Stomach (tissue), 9 donors: ENCODE data around the gene LNX1. TPM values are rescaled to one million over a fixed set of nuclear protein-coding genes. Genes with fewer than 3 reads are reported as not detected.

Source experiments
- DNase-seq, 2 donors: peaks; one replicate each; pipeline versions ENCODE4 v3.0.0 to v3.0.0-alpha.2; 2013 to 2019
- H3K27ac ChIP-seq, 5 donors: fragments of 200-600 bp in 4 of 5; sonication (generic) in 4 of 5; one replicate each; pipeline ENCODE4 v1.5.1; 2013 to 2019; ENCODE audit warnings: mild to moderate bottlenecking in 1 of 5, moderate library complexity in 1 of 5
- H3K27me3 ChIP-seq, 3 donors: fragments of 200-600 bp; sonication (generic); one replicate each; pipeline ENCODE4 v1.5.1; 2017 to 2019; ENCODE audit warnings: mixed run types in 1 of 3
- H3K36me3 ChIP-seq, 4 donors: fragments of 200-600 bp; sonication (generic); 1 replicate in 3 of 4; 2 replicates in 1 of 4; pipeline ENCODE4 v1.5.1; 2016 to 2019
- H3K4me1 ChIP-seq, 4 donors: fragments of 200-600 bp; sonication (generic); one replicate each; pipeline ENCODE4 v1.5.1; 2016 to 2019
- H3K4me3 ChIP-seq, 4 donors: fragments of 200-600 bp; sonication (generic) in 3 of 4; one replicate each; pipeline ENCODE4 v1.5.1; 2016 to 2019; ENCODE audit warnings: mild to moderate bottlenecking in 1 of 4
- H3K9me3 ChIP-seq, 4 donors: fragments of 200-600 bp; sonication (generic); one replicate each; pipeline ENCODE4 v1.5.1; 2016 to 2019
- CTCF ChIP-seq, 7 experiments: fragments of 450-650 bp in 4 of 7; fragments of 200-600 bp in 3 of 7; sonication (generic) in 3 of 7; IDR thresholded peaks; one replicate each; pipeline ENCODE4 v1.5.1; 2016 to 2019; ENCODE audit warnings: antibody characterized with exemption in 7 of 7, control low read depth in 2 of 7, mild to moderate bottlenecking in 1 of 7
- EP300 ChIP-seq: sonication (generic); formaldehyde crosslinking; IDR thresholded peaks from one replicate; pipeline ENCODE4 v1.6.1; 2017; ENCODE audit warnings: antibody characterized with exemption
- POLR2A ChIP-seq, 4 donors: fragments of 450-650 bp; IDR thresholded peaks; one replicate each; pipeline ENCODE4 v1.6.1; 2016; ENCODE audit warnings: antibody characterized with exemption in 4 of 4, control low read depth in 2 of 4, mild to moderate bottlenecking in 1 of 4, moderate library complexity in 1 of 4
- POLR2AphosphoS5 ChIP-seq, 3 donors: sonication (generic); formaldehyde crosslinking; IDR thresholded peaks; one replicate each; pipeline ENCODE4 v1.6.1; 2016; ENCODE audit warnings: antibody characterized with exemption in 3 of 3
- WGBS, 5 donors: extraction: QIAGEN DNeasy Blood & Tissue Kit in 3 of 5; methylation state at CpG; one replicate each; pipeline versions ENCODE4 v1.1.5 to v1.1.7; 2013 to 2018; 5-methylcytosine and 5-hydroxymethylcytosine counted together
- intact Hi-C: fragments of 100-400 bp; cut with DNase I; formaldehyde crosslinking; loops from one replicate; pipeline ENCODE4 v1.15.1; 2023; ENCODE audit warnings: low total_unique reads
- polyA plus RNA-seq, 3 donors: library from polyadenylated mRNA; stranded (reverse); fragments of 200-250 nt; gene quantifications; one replicate each; pipeline ENCODE4 v1.2.3, GENCODE V29; 2013
- total RNA-seq, 5 donors: library from RNA; depleted of rRNA; stranded (reverse); fragments of >200 nt; gene quantifications; one replicate each; pipeline versions ENCODE4 v1.1.0 to v1.2.3, GENCODE V29; 2014 to 2016
- donor health status: healthy with polysubstance abuse.
- donor health status: Bipolar disorder and iron deficiency.
- donor health status: healthy.

LNX1 gene
- total and polyA plus RNA-seq, 8 donors = 5.4 to 30.9 (median 11.6) TPM

DNA sequence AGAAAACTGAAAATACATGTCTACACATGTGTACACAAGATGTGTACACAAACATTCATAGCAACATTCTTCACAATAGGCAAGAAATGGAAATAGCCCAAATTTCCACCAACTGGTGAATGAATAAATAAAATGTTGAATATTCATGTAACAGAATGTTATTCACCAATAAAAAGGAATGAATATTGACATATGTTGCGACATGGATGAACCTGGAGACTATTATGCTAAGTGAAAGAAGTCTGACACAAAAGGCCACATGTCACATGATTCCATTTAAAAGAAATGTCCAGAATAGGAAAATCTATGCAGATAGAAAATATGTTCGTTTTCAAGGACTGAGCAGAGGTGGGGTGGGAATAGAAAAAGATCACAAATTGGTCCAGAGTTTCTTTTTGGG lies 34.6 kb upstream of the LNX1 start:
- Histone ChIP-seq H3K36me3 (no peaks in the 10 kb centered on the region), H3K4me3 (no peak overlapping the region), H3K9me3 (no peaks in the 10 kb centered on the region), H3K27me3 (no peaks in the 10 kb centered on the region), H3K4me1 (no peaks in the 10 kb centered on the region), H3K27ac (no peak overlapping the region)
- DNase-seq = no peak
- WGBS, 5 donors = 49 to 92% (median 88%) methylated on average over 2 of the region's 2 CpGs
- TF ChIP-seq POLR2A (IDR thresholded peaks at IDR 0.05) (no peak), CTCF (IDR thresholded peaks at IDR 0.05) (no peak), EP300 (no peak), POLR2AphosphoS5 (IDR thresholded peaks at IDR 0.05) (no peak)
- intact Hi-C loops = no loop called here

- WGBS, 5 donors = 79 to 100% (median 89%) methylated on average over 1 of the region's 1 CpG
- Histone ChIP-seq H3K4me3 (no peak overlapping the region), H3K9me3 (no peaks in the 10 kb centered on the region), H3K27me3 (no peaks in the 10 kb centered on the region), H3K4me1 (no peaks in the 10 kb centered on the region), H3K36me3 (no peaks in the 10 kb centered on the region), H3K27ac (no peak overlapping the region)
- TF ChIP-seq POLR2A (IDR thresholded peaks at IDR 0.05) (no peak), POLR2AphosphoS5 (IDR thresholded peaks at IDR 0.05) (peak in 1 of 3 donors; percentile 39)
- intact Hi-C loops = no loop called here
- no peak for DNase-seq
Observed at GRCh38 chr4:53622739-53623151, 31.5 kb upstream of the LNX1 start.

GRCh38 chr4:53620956-53621355 lies 29.7 kb upstream of the LNX1 start:
- TF ChIP-seq EP300 = no peak
- no peak for TF ChIP-seq CTCF (IDR thresholded peaks at IDR 0.05)
- TF ChIP-seq POLR2AphosphoS5 (IDR thresholded peaks at IDR 0.05) = no peak
- no peak for TF ChIP-seq POLR2A (IDR thresholded peaks at IDR 0.05)
- no peaks in the 10 kb centered on the region for H3K27me3 ChIP-seq
- H3K36me3 ChIP-seq = no peaks in the 10 kb centered on the region
- DNase-seq = no peak
- H3K27ac ChIP-seq = no peak overlapping the region
- 86 to 93% (median 87%) methylated on average over 3 of the region's 3 CpGs for WGBS, 5 donors
- no peak overlapping the region for H3K4me3 ChIP-seq
- H3K9me3 ChIP-seq = no peaks in the 10 kb centered on the region
- H3K4me1 ChIP-seq = no peaks in the 10 kb centered on the region
- intact Hi-C loops = no loop called here

DNA sequence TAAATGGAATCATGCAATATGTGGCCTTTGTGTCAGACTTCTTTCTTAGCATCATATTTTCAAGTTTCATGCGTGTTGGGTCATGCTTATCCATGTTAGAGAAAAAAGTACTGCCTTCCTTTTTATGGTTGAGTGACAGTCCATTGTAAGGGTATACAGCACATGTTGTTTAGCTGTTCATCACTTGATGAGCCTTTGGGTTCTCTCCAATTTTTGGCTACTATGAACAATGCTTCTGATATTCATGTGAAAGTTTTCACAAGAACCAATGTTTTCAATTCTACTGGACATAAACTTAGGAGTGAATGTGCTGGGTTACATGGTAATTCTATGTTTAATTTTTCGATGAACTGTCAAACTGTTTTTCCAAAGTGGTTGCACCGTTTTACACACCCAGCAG lies 28.1 kb upstream of the LNX1 start:
- TF ChIP-seq CTCF (IDR thresholded peaks at IDR 0.05) = no peak
- TF ChIP-seq POLR2A (IDR thresholded peaks at IDR 0.05) = no peak
- TF ChIP-seq EP300 = no peak
- TF ChIP-seq POLR2AphosphoS5 (IDR thresholded peaks at IDR 0.05) = no peak
- intact Hi-C loops = no loop called here
- no peaks in the 10 kb centered on the region for H3K9me3 ChIP-seq
- H3K27ac ChIP-seq = no peak overlapping the region
- DNase-seq = no peak
- 79 to 86% (median 83%) methylated on average over 3 of the region's 3 CpGs for WGBS, 5 donors
- H3K27me3 ChIP-seq = no peaks in the 10 kb centered on the region
- H3K4me3 ChIP-seq = no peak overlapping the region
- H3K4me1 ChIP-seq = no peaks in the 10 kb centered on the region
- H3K36me3 ChIP-seq = no peaks in the 10 kb centered on the region

- H3K4me1 ChIP-seq = no peaks in the 10 kb centered on the region
- peaks cover 0 to 3% (median 1%) of the 10 kb centered on the region in 4 donors for H3K9me3 ChIP-seq
- H3K27me3 ChIP-seq = no peaks in the 10 kb centered on the region
- no peak overlapping the region for H3K4me3 ChIP-seq
- H3K36me3 ChIP-seq = no peaks in the 10 kb centered on the region
- no peak overlapping the region for H3K27ac ChIP-seq
- 39 to 63% (median 44%) methylated on average over 1 of the region's 1 CpG for WGBS, 5 donors
- intact Hi-C loops = no loop called here
- DNase-seq = no peak
- TF ChIP-seq POLR2A (IDR thresholded peaks at IDR 0.05) (no peak), EP300 (no peak), CTCF (IDR thresholded peaks at IDR 0.05) (no peak), POLR2AphosphoS5 (IDR thresholded peaks at IDR 0.05) (no peak)
Observed at GRCh38 chr4:53618321-53618720, 27.0 kb upstream of the LNX1 start.
